ENCODE measurements around the gene SIPA1L3.
A peak's percentile ranks its signal among the peaks of the same experiment; 100 is the strongest.

The SIPA1L3 gene

DNA sequence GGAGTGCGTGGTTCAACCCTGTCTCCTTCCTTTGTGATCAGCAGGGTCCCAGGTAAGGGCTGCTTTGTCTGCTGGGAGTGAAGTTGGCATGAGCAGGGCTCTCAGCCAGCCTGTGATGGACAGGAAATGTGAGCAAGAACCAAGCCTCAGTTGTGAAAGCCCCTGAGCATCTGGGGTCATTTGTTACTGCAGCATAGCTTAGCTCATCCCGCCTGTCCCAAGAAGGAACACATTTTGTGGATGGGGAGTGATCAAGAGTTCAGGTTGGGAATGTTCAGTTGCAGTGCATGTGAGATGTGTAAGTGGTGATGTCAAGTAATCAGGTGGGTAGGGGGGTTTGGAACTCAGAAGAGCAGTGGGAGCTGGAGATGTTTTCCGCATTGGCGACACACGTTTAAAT is 164.6 kb downstream of the SIPA1L3 start:
- DNase-seq = no peak

DNA sequence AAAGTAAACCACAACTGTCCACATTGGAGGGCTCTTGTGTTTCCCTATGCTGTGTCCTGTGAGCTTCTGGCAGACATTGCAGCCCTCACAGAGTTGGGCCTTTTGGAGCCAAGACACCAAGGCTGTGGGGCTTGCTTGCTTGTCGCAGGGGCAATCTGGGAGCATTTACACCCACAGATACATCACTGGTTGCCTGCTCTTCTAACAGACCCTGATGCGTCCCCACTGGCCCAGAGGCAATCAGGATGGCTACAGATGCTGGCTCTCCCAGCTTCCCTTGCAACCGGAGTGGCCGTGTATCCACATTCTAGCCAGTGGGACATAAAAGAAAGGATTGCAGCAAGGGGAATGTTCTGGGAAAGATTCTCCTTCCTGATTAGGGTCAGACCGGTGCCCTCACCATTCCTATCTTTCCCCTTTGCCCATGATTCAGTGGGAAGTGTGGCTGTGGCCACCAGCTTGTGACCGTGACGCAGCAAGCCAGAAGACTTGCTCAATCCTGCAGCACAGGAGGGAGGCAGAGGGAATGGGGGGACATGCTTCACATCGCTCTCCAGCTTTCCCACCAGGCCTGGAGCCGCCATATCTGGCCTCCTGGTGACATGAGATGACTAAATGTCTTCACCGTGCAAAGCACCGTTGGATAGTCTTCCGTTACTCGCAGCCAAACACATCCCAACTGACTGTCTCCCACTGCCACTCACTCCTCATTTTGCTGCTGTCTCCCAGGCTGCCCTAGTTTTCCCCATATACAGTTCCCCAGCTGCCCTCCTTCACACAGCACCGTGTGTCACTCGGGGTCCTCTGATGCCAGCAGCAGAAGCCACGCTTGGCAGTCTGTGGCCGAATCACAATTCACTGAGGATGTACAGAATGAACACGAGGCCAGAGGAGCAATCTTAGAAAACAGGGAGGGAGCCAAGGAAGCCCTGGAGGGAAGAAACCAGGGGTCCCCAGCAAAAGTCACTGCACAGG is 166.1 kb downstream of the SIPA1L3 start:
- no peak for DNase-seq

DNA sequence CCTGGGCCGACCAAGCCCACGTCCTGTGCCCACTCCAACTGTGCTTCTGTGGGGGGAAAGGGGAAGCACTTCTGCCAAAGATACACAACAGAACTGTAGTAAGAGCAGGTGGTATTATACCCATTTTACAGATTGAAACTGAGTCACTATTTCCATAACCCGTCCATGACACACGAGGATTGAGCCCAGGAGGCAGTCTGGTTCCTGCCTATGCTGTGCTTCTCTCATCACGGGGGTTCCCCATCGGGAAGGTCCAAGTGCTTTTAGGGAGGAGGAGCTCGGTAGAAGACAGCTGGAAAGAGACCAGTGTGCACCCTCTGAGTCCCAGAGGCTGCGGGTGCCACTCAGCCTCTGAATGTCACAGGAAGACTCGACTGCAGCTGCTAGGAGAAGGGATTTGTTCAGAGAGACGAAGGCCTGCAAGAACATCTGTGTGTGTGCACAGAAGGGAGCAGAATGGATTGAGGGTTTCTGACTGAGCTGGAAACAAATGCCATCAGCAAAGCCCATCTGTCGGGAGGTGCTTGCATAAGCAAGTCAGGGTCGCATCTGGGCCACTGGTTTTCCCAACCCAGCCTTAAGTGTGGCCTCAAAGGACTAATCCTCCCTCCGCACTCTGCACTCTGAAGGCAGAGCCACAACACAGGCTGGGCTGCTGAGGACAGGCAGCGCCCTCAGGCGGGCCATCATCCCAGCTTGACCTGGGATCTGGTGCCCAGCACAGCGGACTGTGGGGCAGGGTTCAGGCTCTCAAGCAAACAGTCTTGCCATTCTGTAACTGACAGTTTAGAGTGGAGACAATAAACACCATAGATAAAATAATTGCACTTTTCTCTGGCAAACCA is 167.1 kb downstream of the SIPA1L3 start:
- DNase-seq = no peak

DNA sequence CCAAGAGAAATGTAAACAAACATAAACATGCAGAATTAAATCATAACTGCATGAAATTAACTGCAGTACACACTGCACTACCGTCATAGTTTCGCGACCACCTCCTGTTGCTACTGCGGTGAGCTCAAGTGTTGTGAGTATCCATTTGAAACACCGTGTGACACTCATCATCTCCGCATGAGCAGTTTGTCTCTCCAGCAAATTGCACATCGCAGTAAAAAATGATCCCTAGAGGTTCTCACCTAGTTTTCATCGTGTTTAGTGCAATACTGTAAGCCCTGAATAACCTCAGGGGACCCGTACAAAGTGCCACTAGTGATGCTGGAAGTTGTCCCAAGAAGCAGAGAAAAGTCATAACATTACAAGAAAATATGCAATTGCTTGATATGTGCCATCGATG is 169.3 kb downstream of the SIPA1L3 start:
- no peak for DNase-seq

DNA sequence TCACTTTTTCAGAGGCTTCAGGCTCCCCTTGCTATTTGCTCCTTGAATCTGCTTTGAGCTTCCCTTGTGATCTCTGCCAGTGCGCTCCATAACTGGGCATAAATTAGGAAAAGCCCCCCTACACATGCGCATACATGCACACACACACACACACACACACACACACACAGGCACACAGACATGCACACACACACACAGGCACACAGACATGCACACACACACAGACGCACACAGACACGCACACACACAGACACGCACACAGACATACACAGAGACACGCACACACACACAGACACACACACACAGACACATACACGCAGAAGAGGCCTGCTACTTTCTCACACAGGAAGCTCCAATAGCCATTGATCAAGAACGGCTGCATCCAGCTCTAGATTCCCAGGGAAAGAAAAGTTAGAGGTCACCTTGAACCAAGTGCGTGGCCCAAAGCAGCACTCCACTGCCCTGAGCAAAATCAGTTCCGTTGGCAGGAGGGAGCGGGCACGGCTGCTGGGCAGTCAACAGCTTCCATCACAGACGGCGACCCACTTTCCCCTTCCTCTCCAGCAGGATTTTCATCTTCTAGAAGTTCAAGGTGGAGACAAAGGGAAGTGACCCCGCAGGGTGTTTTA is 171.4 kb downstream of the SIPA1L3 start:
- no peak for DNase-seq

DNA sequence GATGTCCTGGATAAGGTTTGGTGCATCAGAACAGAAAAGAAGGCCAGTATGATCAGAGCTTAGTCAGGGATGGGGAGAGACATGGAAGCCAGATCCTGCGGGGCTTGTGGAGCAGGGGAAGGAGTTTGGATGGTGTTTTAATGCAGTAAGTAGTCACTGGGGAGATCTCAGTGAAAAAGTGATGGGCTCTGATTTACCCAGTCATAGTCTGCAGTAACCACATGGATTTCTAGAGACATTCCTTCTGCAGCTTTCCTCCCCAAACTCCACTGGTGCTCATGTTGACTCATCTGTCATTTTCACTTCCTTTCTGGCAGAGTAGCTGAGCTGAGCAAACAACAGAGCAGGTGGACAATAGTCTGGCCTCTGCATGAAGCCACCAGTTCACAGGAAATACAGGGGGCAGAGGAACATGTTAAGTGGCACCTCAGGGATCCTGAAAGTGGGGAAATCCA is 172.9 kb downstream of the SIPA1L3 start:
- peak; percentile 65 for DNase-seq

DNA sequence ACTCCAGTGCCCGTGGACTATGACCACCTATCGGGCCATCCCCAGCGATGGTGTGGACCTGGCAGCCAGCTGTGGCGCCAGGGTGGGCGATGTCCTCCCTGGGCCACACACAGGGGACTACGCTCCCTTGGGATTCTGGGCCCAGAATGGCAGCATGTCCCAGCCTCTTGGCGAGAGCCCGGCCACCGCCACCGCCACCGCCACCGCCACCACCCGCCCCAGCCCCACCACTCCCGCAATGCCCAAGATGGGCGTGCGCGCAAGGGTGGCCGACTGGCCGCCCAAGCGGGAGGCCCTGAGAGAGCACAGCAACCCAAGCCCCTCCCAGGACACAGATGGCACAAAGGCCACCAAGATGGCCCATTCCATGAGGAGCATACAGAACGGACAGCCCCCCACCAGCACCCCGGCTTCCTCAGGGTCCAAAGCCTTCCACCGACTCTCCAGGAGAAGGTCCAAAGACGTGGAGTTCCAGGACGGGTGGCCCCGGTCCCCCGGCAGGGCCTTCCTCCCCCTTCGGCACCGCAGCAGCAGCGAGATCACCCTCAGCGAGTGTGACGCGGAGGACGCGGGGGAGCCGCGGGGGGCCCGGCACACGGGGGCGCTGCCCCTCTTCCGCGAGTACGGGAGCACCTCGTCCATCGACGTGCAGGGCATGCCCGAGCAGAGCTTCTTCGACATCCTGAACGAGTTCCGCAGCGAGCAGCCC is 174.7 kb downstream of the SIPA1L3 start:
- no peak for DNase-seq

DNA sequence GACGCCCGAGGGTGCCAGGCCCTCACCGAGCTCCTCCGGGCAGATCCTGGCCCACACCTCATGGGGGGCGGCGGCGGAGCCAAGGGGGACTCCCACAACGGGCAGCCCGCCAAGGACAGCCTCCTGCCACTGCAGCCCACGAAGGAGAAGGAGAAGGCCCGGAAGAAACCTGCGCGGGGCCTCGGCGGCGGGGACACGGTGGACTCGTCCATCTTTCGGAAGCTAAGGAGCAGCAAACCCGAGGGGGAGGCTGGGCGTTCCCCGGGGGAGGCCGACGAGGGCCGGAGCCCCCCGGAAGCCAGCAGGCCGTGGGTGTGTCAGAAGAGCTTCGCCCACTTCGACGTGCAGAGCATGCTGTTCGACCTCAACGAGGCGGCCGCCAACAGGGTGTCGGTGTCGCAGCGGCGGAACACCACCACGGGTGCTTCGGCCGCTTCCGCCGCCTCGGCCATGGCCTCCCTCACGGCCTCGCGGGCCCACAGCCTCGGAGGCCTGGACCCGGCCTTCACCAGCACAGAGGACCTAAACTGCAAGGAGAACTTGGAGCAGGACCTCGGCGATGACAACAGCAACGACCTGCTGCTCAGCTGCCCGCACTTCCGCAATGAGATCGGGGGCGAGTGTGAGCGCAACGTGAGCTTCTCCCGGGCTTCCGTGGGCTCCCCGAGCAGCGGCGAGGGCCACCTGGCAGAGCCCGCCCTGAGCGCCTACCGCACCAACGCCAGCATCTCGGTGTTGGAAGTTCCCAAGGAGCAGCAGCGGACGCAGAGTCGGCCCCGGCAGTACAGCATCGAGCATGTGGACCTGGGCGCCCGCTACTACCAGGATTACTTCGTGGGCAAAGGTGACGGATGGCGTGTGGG is 175.5 kb downstream of the SIPA1L3 start:
- DNase-seq = no peak

DNA sequence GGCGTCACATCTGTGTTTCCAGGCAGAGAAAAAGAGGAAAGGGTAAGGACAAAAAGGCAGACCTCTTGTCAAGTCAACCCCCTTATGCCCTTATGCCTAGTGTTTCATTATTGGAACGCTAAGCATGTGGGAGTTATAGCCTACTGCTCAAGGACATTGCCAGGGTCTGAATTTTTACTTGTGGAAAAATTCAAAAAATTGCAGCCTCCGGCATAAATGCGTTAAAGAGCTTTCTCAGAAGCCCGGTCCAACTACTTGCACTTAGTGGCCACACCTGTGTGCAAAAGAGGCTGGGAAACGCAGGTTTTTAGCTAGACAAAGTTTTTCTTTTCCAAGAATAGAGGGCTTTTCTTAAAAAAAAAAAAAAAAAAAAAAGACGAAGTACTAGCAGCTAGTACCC is 177.2 kb downstream of the SIPA1L3 start:
- DNase-seq = no peak

DNA sequence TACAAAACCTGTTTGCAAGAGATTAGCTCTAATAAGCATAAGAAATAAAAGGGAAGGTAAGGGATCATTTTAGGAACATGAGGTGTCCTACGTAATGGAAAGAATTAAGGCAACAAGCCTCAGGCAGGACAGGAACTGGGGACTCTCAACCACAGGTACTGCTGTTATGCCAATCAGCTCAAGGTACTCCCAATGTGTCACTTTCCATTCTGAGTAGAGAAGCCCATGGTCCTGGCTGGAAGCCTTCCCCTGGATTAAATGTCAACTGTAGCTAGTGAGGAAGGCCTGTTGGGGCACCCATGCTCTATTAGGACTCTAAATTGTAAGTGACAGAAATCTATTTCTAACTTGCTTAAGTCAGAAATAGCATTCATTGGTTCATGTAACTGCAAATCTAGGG is 182.4 kb downstream of the SIPA1L3 start:
- DNase-seq = no peak

DNA sequence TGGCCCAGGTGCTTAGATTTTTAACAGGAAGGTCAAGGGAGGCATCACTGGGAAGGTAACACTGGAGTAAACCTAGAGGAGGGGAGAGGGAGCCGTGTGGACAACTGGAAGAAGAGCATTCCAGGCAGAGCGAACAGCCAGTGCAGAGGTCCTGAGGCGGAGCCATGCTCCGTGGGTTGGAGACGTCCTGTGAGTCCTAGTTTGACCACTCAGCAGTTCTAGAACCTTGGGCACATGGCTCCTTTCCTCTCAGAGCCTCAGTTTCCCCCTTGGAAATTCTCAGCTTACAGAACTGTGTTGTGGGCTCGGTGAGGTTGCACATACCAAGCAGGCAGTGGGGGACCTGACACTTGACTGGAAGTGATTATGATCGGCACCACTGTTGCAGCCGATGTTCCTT is 186.1 kb downstream of the SIPA1L3 start:
- no peak for DNase-seq

DNA sequence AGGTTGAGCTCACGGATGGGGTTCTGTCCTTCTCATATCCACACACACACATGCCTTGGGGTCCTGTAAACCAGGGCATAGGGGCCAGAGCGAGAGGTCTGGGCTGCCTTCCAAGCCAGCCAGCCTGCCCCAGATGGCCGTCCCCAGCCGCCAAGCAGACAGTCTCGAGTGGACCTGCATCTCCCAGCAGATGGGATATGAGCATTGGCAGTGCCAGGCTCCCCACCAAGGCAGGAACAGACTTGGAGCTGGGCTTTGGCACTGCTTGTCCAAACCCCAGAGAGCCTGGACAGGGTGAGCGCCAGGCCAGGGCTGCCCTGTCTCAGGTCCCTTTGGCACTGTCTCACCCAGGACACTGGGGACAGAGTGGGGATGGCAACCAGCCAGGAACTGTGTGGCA is 186.6 kb downstream of the SIPA1L3 start:
- DNase-seq = no peak

DNA sequence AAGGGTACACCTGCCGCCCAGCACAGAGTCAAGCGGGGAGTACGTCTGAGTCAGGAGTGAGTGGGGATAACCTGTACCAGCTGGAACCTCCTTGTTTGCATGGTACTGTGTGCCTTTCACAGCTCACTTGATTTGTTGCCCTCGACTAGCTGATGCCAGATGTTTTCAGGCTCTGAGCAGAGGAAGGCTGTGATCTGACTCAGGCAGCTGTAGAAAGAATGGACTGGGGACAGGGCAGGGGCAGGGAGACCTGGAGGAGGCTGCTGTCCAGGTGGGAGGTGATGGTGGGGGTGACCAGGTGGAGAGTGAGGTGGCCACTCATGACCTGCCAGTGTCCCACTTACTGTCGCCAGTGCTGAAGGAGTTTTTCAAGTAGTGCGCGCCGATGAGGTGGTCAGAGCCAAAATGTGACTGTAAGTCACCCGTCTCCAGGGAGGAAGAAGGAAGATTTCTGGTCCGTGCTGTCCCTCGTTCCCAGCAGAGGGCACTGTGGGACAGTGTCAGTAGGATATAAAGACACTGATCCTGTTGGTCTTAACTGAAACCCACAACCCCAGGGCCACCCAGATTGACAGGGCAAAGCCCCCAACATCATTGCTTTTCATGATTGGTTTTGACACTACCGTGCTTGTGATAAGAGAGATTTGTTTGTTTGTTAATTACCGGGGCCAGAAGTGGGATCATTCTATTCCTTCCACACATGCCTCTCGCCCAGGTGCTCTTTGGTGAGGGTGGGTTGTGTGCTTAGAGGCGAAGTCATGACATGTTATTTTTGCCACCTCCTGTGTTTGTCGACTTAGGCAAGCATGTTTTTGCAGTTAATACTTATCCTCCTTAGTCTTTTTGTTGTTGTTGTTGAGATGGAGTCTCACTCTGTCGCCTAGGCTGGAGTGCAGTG is 188.7 kb downstream of the SIPA1L3 start:
- DNase-seq = no peak

DNA sequence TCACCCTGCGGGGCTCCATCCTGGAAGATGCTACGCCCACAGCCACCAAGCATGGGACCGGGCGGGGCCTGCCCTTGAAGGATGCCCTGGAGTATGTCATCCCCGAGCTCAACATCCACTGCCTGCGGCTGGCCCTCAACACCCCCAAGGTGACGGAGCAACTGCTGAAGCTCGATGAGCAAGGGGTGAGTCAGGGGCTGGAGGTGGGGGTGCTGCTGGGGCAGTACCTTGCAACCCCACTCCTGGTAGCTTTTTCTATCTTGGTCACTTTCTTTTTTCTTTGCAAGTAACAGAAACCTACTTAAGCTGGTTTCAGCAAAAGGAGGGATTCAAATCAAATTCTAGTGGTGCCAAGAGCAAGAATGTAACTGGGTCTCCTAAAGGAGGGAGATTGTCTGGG is 193.0 kb downstream of the SIPA1L3 start:
- DNase-seq = no peak

DNA sequence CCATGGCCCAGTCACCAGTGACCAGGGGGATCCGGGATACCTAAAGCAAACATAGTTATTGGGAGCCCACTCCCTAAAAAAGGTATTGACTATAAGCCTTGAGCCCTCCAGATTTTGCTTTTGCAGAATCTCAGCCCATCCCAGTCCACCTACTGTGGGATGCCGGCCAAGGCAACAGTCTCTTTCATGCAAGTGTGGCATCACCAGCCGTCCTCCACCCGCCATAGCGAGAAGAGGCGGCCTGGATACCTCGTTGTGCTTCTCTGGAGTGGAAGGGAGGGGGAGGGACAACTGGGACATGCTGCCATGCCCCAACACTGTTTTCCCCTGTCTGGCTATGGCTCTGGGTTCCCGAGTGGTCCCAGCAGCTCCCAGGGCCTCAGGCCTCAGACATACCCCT is 193.6 kb downstream of the SIPA1L3 start:
- no peak for DNase-seq

DNA sequence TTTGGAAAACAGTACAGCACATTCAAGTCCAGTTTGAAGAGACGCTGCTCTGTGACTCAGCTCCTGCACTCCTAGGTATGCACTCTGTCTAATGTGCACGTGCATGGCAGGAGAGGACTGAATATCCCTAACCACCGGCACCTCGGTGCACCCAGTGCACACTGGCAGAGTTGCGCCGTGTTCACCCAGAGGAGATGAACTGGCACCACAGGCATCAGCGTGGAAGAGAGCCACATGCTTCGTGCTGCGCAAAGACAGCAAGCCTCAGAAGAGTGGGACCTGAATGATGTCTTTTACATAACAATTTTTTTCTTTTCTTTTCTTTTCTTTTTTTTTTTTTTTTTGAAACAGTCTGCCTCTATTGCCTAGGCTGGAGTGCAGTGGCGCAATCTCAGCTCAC is 194.7 kb downstream of the SIPA1L3 start:
- no peak for DNase-seq

DNA sequence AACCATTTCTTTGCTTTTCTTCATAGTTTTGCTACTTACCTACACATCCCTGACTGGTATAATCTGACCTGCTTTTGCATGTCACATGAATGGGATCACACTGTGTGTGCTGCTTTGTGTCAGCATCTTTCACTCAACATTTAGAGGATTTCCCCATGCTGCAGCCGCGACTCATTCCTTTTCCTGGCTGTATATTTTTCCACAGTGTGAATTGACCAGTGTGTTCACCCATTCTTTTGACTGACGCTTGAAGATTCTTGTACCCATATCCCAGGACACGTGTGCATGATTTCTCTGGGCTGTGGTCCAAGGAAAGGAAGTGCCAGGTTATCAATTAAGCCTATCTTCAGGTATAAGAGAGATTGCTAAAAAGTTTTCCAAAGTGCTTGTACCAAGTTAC is 198.6 kb downstream of the SIPA1L3 start:
- DNase-seq = no peak

DNA sequence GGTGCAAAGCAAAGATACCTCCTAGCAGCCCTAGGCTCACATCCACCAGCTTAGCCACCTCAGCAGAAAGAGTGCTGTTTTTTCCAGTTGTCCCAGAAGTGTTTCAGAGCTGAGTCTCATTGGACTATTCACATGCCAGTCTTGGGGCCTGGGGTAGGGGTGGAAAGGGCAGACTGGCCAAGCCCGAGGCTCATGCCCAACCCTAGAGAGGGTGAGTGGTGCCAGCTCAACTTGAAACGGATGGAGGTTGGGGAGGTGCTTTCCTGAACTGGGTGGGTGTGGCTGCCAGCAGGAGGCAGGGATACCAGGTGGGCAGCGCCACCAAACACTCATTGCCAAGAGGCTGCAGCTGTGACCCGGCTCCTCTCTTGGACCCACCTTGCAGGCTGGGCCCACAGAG is 200.1 kb downstream of the SIPA1L3 start:
- DNase-seq = no peak

DNA sequence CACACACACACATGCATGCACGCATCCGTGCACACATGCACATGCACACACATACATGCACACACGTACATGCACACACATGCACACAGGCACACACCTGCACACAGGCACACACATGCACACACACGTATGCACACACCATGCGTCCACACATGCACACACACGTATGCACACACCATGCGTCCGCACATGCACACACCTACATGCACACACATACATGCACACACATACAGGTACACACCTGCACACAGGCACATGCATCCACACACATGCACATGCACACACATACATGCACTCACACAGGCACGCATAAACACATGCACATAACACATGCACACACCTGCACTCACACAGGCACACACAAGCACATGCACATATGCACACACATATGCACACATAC is 204.9 kb downstream of the SIPA1L3 start:
- no peak for DNase-seq

DNA sequence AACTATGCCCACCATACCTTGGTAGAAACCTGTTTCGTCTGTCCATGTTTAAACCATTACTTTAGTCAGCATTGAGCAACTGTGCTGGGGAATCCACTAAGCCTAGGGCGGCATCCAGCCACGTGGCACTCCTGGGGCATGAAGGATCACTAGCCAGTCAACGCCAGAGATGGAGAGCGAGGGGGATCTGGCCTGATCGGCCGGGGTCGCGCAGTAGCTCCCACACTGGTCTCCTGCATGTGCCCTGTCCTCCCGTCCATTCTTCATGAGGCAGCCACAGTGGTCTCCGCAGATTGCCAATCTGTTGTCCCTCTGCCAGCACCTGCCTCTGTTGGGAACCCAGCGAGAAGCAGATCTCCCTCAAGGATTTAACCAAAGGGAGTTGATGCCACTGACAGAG is 207.6 kb downstream of the SIPA1L3 start:
- no peak for DNase-seq

Data from NCI-H226 (cell line).